Measurements from ENCODE around the gene KCTD7.
"Not testable (repeated sequence)": the region's sequence is repeated elsewhere in the genome, so short reads cannot be mapped to it uniquely, and the experiment has no call there.

Gene KCTD7

DNA sequence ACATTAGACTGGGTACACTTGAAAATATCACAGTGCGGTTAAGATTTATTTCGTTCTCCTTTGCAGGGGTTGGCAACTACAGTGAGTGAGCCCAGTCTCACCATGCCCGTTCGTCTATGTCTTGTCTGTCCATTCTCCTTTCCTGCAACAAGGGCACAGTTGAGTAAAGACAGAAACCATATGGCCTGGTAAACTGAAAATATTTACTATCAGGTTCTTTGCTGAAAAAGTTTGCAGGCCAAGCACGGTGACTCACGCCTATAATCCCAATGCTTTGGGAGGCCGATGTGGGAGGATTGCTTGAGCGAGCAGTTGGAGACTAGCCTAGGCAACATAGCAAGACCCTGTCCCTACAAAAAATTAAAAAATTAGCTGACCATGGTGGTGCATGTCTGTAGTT is 11.4 kb upstream of the KCTD7 start:
- DNase-seq, result no peak

DNA sequence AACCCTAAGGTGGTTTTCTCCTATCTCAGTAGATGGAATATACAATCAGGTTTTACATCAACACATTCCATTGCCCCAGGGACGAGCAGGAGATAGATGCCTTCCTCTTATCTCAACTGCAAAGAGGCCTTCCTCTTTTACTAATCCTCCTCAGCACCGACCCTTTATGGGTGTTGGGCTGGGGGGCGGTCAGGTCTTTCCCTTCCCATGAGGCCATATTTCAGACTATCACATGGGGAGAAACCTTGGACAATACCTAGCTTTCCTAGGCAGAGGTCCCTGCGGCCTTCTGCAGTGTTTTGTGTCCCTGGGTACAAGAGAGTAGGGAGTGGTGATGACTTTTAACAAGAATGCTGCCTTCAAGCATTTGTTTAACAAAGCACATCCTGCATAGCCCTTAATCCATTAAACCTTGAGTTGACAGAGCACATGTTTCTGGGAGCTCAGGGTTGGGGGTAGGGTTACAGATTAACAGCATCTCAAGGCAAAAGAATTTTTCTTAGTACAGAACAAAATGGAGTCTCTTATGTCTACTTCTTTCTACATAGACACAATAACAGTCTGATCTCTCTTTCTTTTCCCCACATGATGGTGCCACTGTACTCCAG is 9.2 kb upstream of the KCTD7 start:
- not testable (repeated sequence) for DNase-seq

DNA sequence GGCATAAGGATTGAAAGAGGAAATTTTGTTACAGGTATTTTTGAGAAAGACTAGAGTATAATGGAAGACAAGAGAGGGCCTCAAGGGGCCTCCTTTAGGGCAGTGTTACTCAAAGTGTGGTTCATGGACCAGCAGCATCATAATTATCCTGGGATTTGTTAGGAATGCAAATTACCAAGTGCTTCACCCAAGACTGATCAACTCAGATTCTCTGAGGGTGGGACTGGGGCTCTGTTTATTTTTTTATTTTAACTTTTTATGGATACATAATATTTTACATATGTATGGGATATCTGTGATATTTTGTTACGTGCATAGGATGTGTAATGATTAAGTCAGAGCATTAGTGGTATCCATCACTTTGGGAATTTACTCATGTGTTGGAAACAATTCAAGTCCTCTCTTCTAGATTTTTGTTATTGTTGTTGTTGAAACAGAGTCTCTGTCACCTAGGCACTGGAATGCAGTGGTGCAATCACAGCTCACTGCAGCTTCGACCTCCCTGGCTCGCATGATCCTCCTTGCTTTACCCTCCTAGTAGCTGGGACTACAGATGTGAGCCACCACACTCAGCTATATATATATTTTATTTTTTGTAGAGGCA is 2.2 kb upstream of the KCTD7 start:
- no peak for DNase-seq

DNA sequence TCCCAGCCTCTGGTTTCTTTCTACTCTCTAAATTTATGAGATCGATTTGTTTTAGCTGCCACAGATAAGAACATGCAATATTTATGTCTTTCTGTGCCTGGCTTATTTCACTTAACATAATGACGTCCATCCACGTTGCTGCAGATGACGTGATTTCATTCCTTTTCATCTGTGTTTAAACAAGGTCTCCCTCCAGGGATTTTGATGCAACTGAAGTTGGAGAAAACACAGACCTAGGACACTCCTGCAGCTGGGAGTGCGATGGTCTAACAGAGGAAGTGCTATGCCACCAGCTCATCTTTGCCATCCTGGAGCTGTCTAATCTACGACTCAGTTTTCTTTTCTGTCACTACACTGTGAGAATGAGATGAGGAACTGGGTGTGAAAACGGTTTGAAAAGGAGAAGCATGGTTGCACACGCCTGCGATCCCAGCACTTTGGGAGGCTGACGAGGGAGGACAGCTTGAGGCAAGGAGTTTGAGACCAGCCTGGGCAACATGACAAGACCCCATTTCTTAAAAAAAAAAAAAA is 1.5 kb upstream of the KCTD7 start:
- DNase-seq, result no peak

DNA sequence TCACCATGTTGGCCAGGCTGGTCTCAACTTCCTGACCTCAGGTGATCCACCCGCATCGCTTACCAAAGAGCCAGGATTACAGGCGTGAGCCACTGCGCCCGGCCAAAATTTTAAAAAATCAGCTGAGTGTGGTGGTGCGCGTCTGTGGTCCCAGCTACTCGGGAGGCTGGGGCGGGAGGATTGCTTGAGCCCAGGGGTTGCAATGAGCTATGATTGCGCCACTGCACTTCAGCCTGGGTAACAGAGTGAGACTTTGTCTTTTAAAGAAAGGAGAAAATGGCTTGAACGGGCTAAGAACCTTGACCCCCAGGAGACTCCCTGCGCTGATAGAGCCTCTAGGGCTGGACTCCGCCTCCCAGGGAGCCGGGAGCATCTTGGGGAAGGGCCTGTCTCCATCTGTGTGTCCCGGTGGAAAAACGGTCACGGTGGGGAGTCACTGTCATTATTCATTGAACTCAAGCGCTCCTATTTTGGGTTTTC is 760 bp upstream of the KCTD7 start:
- DNase-seq, result no peak

DNA sequence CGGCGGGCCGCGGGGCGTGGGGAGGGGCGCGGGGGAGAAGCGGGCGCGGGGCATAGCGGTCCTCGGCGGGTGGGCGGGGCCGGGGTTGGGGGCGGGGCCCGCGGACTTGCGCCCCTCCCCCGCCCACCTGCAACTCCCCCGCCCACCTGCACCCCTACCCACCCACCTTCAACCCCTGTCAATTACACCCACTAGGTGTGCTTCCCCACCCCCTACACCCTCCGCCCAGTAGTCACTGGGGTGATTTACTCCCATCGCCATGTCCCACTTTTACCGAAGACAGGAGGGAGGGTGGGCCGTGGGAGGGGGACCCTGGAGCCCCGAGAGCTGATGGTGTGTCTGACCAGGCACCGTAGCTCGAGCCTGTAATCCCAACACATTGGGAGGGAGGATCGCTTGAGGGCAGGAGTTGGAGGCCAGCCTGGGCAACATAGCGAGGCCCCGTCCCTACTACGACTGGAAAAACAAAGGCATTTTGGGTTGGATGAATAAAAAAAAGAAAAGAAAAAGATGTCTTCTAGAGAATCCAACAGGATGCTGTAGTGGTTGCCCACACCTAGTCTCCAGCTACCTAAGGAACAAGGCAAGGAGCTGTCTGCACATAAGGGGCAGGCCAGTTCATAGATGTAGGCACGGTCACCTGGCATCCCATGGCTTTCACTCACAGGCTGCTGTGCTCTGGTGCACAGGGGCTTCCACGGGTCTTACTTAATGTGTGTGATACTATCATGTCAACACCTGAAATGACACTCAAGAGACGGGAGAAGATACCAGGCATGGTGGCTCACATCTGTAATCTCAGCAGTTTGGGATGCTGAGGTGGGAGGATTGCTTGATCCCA is 761 bp downstream of the KCTD7 start:
- DNase-seq, result peak; percentile 32

DNA sequence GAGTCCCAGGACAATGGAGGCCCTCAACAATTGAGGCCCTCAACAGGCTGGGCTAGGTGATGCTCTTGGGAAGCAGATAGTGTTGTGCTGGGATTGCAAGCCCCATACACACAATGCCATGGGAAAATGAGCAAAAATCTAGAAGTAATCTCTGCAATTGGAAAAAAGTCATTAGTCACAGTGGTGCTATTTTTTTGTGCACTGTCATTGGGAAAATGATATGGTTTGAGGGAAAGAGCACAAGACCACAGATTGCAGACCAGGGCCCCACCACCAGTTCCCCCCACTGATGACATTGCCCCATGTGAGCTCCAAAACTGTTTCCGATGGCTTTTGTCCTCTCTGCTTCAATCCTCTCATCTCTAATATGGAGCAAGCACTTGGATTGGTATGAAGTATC is 1.9 kb downstream of the KCTD7 start:
- no peak for DNase-seq

DNA sequence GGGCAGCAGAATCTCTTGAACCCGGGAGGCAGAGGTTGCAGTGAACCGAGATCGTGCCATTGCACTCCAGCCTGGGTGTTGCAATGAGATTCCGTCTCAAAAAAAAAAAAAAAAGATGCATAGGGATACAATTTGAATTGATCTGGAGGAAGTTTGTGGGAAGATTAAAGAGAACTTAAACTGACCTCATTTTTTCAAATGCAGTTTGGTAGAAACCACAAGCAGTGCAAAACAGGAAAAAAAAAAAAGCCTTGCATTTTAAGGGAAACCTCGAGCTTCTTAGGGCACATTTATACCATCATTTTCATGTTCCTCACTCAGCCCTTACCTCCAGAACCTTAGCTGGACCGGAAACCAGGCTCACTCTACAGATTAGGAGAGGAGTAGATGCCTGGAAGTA is 2.8 kb downstream of the KCTD7 start:
- no peak for DNase-seq

DNA sequence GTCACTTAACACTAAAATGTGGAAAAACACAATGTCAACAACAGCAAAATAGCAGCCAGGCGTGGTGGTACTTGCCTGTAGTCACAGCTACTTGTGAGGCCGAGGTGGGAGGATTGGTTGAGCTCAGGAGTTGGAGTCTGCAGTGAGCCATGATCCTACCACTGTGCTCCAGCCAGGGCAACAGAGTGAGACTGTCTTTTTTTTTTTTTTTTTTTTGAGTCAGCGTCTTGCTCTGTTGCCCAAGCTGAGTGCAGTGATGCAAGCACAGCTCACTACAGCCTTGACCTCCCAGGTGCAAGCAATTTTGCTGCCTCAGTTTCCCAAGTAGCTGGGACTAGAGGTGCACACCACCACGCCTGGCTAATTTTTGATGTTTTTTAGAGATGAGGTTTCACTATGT is 6.1 kb downstream of the KCTD7 start:
- DNase-seq, result no peak

DNA sequence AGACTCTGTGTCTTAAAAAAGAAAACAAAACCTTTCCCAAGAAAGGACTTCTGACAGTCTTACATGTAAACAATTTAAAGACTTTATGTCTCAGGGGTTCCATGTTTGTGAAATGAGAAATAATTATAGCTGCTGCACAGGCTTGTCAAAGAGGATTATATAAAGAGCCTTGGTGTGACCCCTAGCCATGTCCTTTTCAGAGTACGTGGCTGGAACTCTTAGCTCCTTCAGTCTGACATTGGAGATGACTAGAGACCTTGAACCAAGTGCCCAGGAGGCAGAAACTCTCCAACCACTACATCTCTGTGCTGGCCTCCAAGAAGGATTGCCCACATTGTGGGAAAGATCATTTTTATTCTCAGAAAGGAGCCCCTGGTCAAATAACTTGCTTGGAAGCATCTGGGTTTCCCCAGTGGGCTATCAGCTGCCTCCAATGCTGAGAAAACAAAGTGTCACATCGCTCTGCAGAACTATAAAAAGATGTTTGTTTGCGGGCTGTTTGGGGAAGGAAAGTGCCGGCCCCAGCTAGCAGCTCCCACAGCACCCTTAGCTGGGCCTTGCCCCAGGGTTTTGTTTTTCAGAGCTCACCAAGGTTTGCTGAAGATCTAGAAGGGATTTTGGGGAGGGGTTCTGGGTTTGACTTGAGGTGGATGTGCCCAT is 6.8 kb downstream of the KCTD7 start:
- not testable (repeated sequence) for DNase-seq

DNA sequence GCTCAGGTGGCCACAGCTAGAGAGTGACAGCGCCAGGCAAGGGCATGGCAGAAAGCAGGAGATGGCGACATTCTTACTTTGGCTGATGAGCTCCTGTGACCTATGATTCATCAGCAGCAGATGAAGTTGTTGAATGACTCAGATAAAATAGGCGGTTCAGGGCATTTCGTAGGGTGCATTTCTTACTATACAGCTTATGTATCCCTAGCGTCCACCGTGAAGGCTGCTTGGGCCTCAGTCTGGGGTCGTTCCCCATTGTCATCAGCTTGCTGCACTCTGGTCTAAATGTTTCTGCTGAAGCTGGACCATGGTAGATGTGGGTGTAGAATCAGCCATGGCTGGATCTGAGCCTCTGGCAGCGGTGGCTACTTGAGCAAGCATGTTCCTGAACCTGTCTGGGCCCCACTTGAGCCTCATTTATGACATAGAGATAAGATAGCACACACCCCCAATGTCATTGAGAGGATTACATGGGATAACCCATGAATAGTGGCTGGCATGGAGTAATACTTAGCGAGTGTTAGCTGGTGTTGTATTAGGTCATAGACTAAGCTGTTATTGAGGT is 7.4 kb downstream of the KCTD7 start:
- not testable (repeated sequence) for DNase-seq

DNA sequence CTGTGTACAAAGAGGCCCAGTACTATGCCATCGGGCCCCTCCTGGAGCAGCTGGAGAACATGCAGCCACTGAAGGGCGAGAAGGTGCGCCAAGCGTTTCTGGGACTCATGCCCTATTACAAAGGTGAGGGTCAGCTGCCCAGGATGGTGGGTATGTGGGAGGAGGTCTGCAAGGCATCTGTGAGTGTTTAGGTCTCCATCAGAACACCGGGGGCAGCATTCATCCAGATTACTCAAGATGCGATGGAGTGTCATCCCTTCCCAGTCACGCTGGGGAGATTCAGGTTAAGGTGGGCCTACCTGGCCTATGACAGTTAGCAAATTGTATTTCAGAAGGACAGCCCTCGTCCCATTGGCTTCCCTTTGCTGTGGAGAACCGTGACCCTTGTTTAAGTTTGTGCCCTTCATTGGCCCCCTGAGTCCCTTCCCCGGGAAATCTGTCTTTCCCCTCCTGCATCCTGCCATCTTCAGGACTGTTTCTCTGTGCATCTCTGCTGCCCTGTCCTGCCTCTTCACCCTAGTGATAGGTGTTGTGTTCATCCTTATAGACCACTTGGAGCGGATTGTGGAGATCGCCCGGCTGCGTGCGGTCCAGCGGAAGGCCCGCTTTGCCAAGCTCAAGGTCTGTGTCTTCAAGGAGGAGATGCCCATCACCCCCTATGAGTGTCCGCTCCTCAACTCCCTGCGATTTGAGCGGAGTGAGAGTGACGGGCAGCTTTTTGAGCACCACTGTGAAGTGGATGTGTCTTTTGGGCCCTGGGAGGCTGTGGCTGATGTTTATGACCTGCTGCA is 9.8 kb downstream of the KCTD7 start:
- DNase-seq, result no peak

DNA sequence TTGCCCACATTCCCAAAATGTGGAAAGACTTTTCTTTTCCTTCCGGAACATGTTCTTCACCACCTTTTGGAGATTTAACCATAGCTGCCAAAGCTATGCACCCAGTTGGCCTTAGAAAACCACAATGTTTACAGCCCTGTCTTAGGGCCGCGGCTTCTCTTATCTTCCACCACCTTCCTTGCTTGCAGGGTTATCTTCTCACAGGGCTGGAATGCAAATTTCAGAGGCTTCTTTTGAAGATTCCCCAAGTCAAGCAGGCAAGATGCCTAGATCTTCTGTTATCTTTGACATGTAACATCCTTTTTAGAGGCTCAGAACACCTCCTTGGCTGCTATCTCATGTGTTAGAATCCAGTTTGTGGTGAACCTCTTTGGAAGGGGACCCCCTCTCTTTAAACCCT is 11.1 kb downstream of the KCTD7 start:
- no peak for DNase-seq

DNA sequence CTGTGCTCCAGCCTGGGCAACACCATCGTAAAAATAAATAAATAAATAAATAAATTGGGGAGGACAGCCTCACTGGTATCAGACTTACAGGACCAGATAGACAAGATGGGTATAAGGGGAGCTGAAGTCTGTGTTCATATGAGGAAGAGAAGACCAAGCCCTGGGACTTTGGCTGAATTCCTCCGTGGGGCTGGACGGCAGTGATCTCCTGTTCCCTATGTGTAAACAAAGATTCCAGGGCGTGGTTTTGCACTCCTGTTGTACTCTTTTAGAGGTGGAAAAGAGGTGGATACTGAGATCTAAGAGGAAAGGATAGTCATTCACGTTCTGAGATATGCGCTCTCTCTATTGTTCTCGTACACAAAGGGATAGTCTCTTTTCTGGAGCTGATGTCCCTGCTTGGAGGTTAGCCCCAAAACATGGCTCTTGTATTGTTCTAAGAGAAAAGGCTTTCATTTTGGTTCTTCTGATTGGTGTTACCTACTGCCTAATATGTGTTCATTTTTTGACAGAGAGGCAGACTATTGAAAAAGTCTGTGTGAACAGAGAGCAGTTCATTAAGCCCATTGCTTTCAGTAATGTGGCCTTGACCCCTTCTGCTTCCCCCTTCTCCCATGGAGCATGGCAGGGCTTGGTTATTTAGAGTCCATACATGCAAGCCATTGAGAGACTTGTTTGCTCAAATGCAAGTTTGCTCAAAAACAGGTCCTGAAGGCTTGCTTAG is 12.3 kb downstream of the KCTD7 start:
- no peak for DNase-seq

DNA sequence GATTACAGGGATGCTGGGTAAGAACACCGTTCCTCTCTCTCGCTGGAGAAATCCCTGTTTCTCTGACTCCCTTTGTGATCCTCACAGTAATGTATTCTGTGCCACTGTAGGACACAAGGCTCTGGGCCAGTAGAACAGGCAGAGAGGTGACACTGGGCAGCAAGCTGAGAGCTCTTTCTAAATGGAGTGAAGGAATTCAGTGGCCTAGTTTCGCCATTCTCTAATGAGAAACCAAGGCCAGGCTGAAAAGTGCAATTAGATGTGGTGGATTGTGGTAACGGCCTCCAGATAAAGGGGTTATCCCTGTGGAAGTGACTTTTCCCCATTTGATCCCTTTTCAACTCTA is 12.8 kb downstream of the KCTD7 start:
- DNase-seq, result no peak

DNA sequence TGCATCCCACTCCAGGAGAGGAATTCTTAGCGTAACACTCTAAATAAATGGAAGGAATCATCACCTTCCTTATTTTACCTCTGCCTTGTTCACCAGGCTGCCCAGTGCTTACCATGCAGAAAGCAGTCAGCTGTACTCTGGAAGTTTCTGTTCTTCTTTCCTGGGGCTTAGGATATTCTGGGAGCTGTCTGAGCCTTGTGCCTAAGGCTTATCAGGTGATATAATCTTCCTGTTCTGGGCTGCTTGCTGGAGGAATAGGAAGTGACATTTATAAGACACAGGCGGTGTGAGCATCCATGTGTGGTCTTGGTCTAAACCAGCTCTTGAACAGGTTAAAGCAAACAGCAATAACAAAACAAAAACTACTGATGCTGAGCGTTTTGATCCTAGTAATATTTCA is 13.5 kb downstream of the KCTD7 start:
- DNase-seq, result no peak

DNA sequence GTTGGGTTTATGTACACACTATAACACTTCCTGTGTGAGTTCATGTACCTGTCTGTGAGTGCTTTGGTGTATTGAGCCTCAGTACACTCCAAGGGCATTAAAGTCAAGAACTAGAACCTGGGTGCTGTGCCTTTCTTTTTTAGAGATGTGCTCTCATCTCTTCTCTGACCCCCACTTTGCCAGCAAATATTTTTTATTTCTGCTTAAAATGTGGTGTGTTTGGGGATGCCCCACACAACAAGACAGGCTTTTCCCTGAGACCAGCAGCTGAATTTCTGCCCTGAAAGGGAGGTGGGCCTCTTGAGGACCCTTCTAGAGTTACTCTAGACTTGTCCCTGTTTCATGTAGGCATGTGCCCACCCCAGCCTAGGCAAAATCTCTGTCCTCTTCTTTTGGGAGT is 14.3 kb downstream of the KCTD7 start:
- DNase-seq, result no peak

DNA sequence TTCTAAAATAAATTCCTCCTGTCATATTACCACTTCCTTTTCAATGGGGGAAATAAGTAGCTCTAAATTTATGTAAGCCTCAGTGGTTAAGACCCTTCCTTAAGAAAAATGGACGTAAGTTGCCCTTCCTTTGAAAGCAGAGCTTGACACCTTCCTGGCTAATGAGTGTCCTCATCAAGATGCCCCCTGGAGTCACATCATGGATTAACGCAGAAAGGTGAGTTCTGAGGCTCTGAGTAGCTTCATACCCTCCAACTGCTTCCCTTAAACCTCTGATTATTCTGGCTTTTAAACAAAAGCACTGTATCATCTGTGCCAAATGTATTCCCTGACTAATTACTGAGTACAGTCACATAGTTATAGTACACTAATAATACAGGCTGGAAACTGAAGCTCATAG is 14.7 kb downstream of the KCTD7 start:
- DNase-seq, result no peak

DNA sequence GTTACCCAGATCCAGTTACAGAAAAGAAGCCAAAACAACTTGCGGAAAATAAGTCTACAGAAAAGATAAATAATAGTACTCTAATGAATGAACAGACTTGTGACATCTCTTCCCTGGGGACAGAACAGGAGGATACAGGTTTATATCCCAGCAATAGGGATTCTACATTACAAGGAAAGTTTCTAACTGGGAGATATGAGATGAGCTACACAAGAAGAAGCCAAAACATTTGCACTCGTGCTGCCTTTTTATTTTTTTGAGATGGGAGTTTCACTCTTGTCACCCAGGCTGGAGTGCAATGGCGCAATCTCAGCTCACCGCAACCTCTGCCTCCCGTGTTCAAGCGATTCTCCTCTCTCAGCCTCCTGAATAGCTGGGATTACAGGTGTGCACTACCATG is 22.3 kb downstream of the KCTD7 start:
- DNase-seq, result not testable (repeated sequence)

DNA sequence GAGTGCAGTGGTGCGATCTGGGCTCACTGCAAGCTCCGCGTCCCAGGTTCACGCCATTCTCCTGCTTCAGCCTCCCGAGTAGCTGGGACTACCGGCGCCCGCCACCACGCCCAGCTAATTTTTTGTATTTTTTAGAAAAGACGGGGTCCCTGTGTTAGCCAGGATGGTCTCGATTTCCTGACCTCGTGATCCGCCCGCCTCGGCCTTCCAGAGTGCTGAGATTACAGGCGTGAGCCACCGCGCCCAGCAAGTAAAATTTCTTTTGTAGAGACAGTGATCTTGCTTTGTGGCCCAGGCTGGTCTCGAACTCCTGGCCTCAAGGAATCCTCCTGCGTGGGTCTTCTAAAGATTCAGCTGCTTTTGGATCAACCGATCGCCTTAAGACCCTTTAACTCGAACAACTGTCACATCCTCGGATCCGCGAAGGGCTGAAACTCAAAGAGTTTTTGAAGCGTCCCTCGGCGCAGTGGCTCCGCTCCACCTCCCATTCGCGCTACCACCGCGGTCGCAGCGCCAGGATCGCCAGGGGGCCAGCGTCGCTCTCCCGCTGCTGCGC is 25.1 kb downstream of the KCTD7 start:
- DNase-seq, result not testable (repeated sequence)
